ENCODE data around the gene EFCAB3.
"Not testable (repeated sequence)": the region's sequence is repeated elsewhere in the genome, so short reads cannot be mapped to it uniquely, and the experiment has no call there.

DNA sequence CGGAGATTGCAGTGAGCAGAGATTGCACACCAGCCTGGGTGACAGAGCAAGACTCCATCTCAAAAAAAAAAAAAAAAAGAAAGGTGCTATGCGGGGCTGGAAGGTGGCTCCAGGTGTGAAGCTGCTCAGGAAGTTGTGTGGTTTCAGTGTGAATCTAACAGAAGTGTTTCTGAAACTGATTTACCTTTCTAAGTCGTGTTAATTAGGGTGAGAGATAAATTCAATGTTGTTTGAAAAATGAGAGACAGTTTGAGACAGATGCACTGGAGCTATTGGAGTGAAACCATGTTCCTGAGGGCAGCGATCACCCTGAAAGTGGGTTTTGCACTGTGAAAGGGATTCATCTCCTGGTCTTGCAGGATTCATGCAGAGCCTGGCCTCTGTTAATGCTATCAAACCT lies 73.3 kb downstream of the EFCAB3 start:
- TF ChIP-seq, protein P1, sequence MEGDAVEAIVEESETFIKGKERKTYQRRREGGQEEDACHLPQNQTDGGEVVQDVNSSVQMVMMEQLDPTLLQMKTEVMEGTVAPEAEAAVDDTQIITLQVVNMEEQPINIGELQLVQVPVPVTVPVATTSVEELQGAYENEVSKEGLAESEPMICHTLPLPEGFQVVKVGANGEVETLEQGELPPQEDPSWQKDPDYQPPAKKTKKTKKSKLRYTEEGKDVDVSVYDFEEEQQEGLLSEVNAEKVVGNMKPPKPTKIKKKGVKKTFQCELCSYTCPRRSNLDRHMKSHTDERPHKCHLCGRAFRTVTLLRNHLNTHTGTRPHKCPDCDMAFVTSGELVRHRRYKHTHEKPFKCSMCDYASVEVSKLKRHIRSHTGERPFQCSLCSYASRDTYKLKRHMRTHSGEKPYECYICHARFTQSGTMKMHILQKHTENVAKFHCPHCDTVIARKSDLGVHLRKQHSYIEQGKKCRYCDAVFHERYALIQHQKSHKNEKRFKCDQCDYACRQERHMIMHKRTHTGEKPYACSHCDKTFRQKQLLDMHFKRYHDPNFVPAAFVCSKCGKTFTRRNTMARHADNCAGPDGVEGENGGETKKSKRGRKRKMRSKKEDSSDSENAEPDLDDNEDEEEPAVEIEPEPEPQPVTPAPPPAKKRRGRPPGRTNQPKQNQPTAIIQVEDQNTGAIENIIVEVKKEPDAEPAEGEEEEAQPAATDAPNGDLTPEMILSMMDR (IDR thresholded peaks at IDR 0.05; ENCODE audit: low read depth, low read length): not testable (repeated sequence)
- TF ChIP-seq EZH2phosphoT487 (IDR thresholded peaks at IDR 0.05; ENCODE audit: low read depth): not testable (repeated sequence)

Data from OCI-LY3 (cell line).